ENCODE results near the gene HES5. TPM values are rescaled to one million over a fixed set of nuclear protein-coding genes. Genes with fewer than 3 reads are reported as not detected.

The HES5 gene
- total and polyA plus RNA-seq, 2 of the 4 experiments (the other 2 are of a cell fraction), result not detected

GRCh38 chr1:2503554-2504224 lies 26.4 kb downstream of the HES5 start:
- no peak overlapping the region for H2BK120ac ChIP-seq (ENCODE audit: low read depth, low read length)
- no peak overlapping the region for H3K27ac ChIP-seq (ENCODE audit: insufficient read depth, low read length)
- 29% methylated on average over 10 of the region's 42 CpGs; no CpG with 5 or more reads in 1 of the 2 experiments for WGBS, 2 experiments (ENCODE audit: extremely low coverage in 2 of 2, insufficient read length in 1 of 2)
- no peak overlapping the region for H2AK5ac ChIP-seq (ENCODE audit: low read depth, low read length)
- peaks cover 5% of the 10 kb centered on the region; the same call in 1 of the 2 replicates for H3K36me3 ChIP-seq (ENCODE audit: control insufficient read depth, insufficient read depth, low read length)
- no peak overlapping the region for H3K4me2 ChIP-seq (ENCODE audit: low read depth, low read length)
- BruUV-seq (replicated peaks), result no TSS peak
- H3K27me3 ChIP-seq (ENCODE audit: control insufficient read depth, insufficient read depth, low read length), result peaks cover 12% of the 10 kb centered on the region; the same call in 1 of the 2 replicates
- no peak overlapping the region for H2AK9ac ChIP-seq (replicated peaks; ENCODE audit: low read depth, low read length, poor library complexity)
- dilution Hi-C loops (cut with HindIII; ENCODE audit: low sequenced_read_pairs, unreplicated experiment) (no loop called here), in situ Hi-C loops (cut with MboI; ENCODE audit: low sequenced_read_pairs) (no loop called here), intact Hi-C loops (cut with micrococcal nuclease) (no loop called here)
- no peak overlapping the region for H3K56ac ChIP-seq (ENCODE audit: extremely low read depth, insufficient read depth, low read length)
- peaks cover 3% of the 10 kb centered on the region; the same call in 1 of the 2 replicates for H4K20me1 ChIP-seq (ENCODE audit: insufficient read depth, low read length)
- POLR2A ChIA-PET (ENCODE audit: unreplicated experiment), result no interaction called here
- H3K9me1 ChIP-seq (ENCODE audit: insufficient read depth, low read length), result no peaks in the 10 kb centered on the region
- no peaks in the 10 kb centered on the region for H3K9me3 ChIP-seq (ENCODE audit: control insufficient read depth, insufficient read depth, low read length)
- no peak for DNase-seq
- H3K4ac ChIP-seq (ENCODE audit: low read depth, low read length), result no peak overlapping the region
- no peak overlapping the region for H2AFZ ChIP-seq (replicated peaks; ENCODE audit: low read length, poor library complexity)
- peaks cover 2% of the 10 kb centered on the region; the same call in 1 of the 2 replicates for H3K4me1 ChIP-seq (ENCODE audit: control insufficient read depth, insufficient read depth, low read length)
- no peak overlapping the region for H3K14ac ChIP-seq (replicated peaks; ENCODE audit: low read depth, low read length)
- H2BK15ac ChIP-seq (ENCODE audit: low read depth, low read length), result no peak overlapping the region
- H3K9ac ChIP-seq (ENCODE audit: low read depth, low read length), result no peak overlapping the region
- H3K4me3 ChIP-seq (ENCODE audit: insufficient read depth, low read depth, low read length), result no peak overlapping the region
- no peak overlapping the region for H4K5ac ChIP-seq (ENCODE audit: low read depth, low read length)
- H2BK5ac ChIP-seq (ENCODE audit: low read depth, low read length, poor library complexity, severe bottlenecking), result no peak overlapping the region
- no peak overlapping the region for H4K8ac ChIP-seq (ENCODE audit: low read depth in 2 of 2, low read length in 2 of 2)
- no peak overlapping the region for H3K18ac ChIP-seq (ENCODE audit: low read depth, low read length)
- H2BK20ac ChIP-seq (ENCODE audit: low read depth, low read length), result no peak overlapping the region
- ATAC-seq (ENCODE audit: low read depth), result no peak
- TF ChIP-seq CTCF (conservative IDR thresholded peaks at IDR 0.05; ENCODE audit: low read depth, low read length) (no peak), POLR2A (IDR thresholded peaks at IDR 0.05; ENCODE audit: low read depth, low read length) (no peak), USF2 (IDR thresholded peaks at IDR 0.05; ENCODE audit: low read depth, low read length) (no peak), MXI1 (IDR thresholded peaks at IDR 0.05; ENCODE audit: borderline replicate concordance, low read depth, low read length) (no peak), FOS (IDR thresholded peaks at IDR 0.05; ENCODE audit: low read depth, low read length) (no peak), CEBPB (IDR thresholded peaks at IDR 0.05; ENCODE audit: low read depth, low read length) (no peak), NFE2L2 (IDR thresholded peaks at IDR 0.05; ENCODE audit: low read depth, low read length) (no peak), BHLHE40 (IDR thresholded peaks at IDR 0.05; ENCODE audit: low read depth, low read length) (no peak), RAD21 (IDR thresholded peaks at IDR 0.05; ENCODE audit: low read length) (no peak), MAZ (IDR thresholded peaks at IDR 0.05; ENCODE audit: borderline replicate concordance, low read depth, low read length) (no peak), RCOR1 (IDR thresholded peaks at IDR 0.05; ENCODE audit: insufficient replicate concordance, low read length) (no peak), RFX5 (IDR thresholded peaks at IDR 0.05; ENCODE audit: low read depth, low read length) (no peak), SMC3 (IDR thresholded peaks at IDR 0.05; ENCODE audit: low read depth, low read length) (no peak), MAFK (IDR thresholded peaks at IDR 0.05; ENCODE audit: low read depth, low read length) (no peak), CHD1 (IDR thresholded peaks at IDR 0.05; ENCODE audit: low read depth, low read length) (no peak)
- TF ChIP-seq, protein P1, sequence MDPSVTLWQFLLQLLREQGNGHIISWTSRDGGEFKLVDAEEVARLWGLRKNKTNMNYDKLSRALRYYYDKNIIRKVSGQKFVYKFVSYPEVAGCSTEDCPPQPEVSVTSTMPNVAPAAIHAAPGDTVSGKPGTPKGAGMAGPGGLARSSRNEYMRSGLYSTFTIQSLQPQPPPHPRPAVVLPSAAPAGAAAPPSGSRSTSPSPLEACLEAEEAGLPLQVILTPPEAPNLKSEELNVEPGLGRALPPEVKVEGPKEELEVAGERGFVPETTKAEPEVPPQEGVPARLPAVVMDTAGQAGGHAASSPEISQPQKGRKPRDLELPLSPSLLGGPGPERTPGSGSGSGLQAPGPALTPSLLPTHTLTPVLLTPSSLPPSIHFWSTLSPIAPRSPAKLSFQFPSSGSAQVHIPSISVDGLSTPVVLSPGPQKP (IDR thresholded peaks at IDR 0.05; ENCODE audit: borderline replicate concordance, low read depth, low read length), result no peak
- no peak overlapping the region for H4K91ac ChIP-seq (ENCODE audit: insufficient read depth, low read depth, low read length)
- H3K79me1 ChIP-seq (ENCODE audit: low read depth in 1 of 2, low read length in 2 of 2), result no peaks in the 10 kb centered on the region
- H3K23ac ChIP-seq (ENCODE audit: low read depth, low read length), result no peak overlapping the region
- CTCF ChIA-PET, result no interaction called here
